HuH-7.5 (cell line): ENCODE data around the gene LRRC55.

Experiments
- DNase-seq: peaks from one replicate; pipeline ENCODE4 v3.0.0; 2011; ENCODE audit warnings: low spot score

Gene LRRC55, protein sequence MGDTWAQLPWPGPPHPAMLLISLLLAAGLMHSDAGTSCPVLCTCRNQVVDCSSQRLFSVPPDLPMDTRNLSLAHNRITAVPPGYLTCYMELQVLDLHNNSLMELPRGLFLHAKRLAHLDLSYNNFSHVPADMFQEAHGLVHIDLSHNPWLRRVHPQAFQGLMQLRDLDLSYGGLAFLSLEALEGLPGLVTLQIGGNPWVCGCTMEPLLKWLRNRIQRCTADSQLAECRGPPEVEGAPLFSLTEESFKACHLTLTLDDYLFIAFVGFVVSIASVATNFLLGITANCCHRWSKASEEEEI

DNA sequence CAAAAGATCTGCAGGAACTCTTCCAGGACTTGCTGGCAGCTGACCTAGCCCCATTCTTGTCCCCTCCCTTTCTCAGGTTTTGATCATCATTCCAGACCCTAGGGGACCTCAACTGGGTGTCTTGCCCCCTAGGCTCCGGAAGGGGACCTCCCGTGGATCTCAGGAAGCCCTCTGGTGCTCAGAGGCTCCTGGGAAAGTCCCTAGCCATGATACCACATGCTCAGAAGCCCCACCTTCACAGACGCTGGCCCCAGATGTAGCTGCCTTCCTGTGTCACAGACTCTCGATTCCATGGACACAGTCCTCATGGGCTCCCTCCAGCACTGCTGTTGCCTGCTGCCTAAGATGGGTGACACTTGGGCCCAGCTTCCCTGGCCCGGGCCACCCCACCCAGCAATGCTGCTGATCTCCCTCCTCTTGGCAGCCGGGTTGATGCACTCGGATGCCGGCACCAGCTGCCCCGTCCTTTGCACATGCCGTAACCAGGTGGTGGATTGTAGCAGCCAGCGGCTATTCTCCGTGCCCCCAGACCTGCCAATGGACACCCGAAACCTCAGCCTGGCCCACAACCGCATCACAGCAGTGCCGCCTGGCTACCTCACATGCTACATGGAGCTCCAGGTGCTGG is at the start of gene LRRC55:
LRRC55 (plus strand) TSS at position 276 of the 628 bp plus-strand sequence; CDS start at position 346, 70 bp downstream.
- DNase-seq = no peak

DNA sequence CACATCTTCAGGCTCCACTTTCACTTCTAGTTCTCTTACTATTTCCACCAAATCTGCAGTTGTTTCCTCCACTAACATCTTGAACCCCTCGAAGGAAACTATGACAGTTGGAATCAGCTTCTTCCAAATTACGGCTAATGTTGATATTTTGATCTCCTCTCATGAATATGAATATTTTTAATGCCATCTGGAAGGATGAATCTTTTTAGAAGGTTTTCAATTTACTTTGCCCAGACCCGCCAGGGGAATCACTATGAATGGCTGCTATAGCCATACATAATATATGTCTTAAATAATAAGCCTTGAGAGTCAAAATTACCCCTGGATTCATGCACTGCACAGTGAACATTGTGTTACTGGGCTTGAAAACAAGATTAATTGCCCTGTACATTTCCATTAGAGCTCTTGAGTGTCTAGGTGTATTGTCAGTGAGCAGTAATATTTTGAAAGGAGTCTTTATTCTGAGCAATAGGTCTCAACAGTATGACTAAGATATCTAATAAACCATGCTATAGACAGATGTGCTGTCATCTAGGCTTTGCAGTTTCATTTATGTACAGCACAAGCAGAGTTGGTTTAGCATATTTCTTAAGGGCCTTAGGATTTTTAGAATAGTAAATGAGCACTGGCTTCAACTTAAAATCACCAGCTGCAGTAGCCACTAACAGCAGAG is 48.3 kb upstream of the LRRC55 start:
- DNase-seq = no peak

- no peak for DNase-seq
These were observed 47.5 kb upstream of the LRRC55 start for GRCh38 chr11:57134284-57134683.

DNA sequence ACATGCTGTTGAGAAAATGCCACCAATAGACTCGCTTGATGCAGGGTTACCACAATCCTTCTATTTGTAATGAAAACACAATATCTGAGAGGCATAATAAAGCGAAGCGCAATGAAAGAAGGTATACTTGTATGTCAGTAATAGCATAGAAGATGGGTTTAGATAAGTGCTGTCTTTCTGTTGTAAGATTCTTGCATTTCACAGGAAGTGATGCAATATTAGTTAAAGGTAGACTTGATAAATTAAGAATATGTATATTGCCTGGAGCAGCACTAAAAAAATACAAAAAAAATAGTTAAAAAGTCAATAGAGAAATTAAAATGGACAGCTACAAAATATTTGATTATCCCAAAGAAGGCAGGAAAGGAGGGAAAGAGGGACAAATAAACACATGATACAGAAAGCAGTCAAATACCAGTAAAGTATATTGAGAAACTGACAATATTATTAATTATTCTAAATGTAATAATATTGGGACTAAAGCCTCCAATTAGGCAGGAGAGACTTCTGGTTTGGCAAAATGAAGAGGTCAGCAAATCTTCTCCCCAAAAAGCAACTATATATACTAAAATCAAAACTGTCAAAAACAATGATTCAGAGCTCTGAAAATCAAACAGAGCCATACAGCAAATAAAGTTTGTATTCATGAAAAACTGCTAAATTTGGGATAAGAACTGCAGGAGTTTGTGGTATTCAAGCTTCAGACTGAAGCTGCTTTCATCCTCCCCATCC is 46.6 kb upstream of the LRRC55 start:
- DNase-seq = no peak

- no peak for DNase-seq
These were observed 41.2 kb upstream of the LRRC55 start for GRCh38 chr11:57140568-57140967.

GRCh38 chr11:57143459-57143858 is 38.3 kb upstream of the LRRC55 start:
- DNase-seq = no peak

DNA sequence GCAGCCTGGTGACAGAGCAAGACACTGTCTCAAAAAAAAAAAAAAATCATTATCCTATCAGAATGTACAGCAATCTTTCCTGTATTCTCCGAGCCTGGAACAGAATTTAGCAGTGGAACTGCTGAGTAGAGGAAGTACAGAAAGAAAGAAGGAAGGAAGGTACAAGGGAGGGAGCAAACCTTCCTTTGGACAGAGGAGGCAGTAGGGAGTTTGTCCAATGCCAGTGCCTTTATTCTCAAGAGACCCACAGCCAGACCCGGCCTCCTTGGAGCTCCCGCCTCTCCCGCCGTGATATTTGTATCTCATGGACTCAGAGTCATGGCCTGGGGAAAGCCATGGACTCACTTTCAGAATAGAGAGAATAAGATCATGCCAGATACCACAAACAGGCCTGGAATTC is 37.7 kb upstream of the LRRC55 start:
- DNase-seq = no peak

GRCh38 chr11:57144531-57145320 is 37.0 kb upstream of the LRRC55 start:
- DNase-seq = no peak

GRCh38 chr11:57146301-57146700 is 35.5 kb upstream of the LRRC55 start:
- no peak for DNase-seq

- no peak for DNase-seq
These were observed 33.1 kb upstream of the LRRC55 start for GRCh38 chr11:57148621-57149020.

DNA sequence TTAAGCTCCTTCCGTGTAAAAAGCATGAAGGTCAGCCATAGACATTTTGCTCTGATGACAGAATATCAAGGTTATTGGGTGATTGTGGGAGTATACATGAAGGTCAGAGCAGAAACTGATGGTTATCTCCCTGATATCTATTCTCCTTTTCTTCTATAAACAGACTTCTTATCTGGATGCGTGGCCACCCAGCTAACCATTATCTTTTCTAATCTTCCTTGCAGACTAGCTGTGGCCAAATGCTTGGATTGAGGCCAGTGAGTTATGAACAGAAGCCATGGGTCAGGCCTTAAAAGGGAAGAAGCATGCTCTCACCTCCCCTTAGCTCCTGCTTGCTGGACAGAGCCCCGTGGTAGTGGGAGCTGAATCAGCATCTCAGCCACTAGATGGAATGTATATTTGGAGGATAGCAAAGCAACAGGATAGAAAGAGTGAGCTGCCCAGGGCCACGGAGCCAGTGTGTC is 31.3 kb upstream of the LRRC55 start:
- DNase-seq = no peak

DNA sequence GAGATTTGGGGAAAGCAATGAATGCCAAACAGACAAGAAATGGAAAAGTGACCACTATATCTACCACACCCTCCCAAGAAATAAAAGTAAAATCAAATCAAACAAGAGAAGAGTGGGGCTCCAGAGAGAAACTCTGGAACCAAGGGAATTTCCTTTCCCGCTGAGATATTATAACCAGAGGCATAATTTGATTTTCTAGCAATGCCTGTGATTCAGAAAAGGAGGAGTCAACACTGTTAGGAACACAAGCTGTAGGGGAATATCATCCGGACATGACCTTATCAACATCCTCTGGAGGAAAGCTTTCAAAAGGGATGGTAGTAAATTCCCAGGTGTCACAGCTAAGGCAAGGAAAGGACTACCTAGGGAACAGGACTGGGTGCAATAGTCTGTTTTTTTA is 29.6 kb upstream of the LRRC55 start:
- no peak for DNase-seq

- no peak for DNase-seq
These were observed 28.3 kb upstream of the LRRC55 start for GRCh38 chr11:57153448-57153847.

GRCh38 chr11:57154739-57155138 is 27.0 kb upstream of the LRRC55 start:
- no peak for DNase-seq

DNA sequence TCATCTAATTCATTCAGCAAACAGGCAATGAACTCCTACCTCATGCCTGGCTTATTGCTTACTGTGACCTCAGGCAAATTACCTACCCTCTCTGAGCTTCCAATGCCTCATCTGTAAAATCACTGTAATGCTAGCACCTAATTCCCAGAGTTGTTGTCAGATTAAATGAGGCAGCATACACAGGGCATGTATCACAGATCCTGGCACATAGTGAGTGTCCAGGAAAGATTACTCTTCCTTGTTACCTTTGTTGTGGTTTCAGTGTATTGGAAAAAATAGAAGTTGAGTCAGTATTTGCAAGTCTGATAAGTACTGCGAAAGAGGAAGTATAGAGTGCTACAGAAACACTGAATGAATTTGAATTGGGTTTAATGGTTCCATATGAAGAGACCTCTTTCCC is 26.4 kb upstream of the LRRC55 start:
- DNase-seq = no peak

- no peak for DNase-seq
These were observed 25.7 kb upstream of the LRRC55 start for GRCh38 chr11:57155838-57156607.

- DNase-seq = no peak
These were observed 24.8 kb upstream of the LRRC55 start for GRCh38 chr11:57156928-57157327.

GRCh38 chr11:57157624-57158023 is 24.1 kb upstream of the LRRC55 start:
- no peak for DNase-seq

DNA sequence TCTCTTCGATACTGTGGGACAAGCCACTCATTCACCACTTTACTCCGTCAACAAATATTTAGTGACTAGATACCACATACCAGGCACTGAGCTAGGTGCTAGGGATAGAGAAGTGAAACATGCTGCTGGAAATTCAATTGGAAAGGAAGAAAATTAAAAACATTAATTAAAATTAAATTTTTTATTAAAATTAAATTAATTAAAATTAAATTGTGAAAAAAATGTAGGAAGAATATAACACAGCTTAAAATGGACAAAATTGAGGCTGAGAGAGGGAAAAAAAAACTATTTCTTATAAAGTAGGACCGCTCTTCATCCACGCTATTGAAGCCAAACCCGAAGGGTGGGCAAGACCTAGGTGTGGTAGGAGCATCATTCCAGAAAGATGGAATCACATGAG is 23.6 kb upstream of the LRRC55 start:
- DNase-seq = no peak

- DNase-seq = no peak
These were observed 23.2 kb upstream of the LRRC55 start for GRCh38 chr11:57158599-57158998.

DNA sequence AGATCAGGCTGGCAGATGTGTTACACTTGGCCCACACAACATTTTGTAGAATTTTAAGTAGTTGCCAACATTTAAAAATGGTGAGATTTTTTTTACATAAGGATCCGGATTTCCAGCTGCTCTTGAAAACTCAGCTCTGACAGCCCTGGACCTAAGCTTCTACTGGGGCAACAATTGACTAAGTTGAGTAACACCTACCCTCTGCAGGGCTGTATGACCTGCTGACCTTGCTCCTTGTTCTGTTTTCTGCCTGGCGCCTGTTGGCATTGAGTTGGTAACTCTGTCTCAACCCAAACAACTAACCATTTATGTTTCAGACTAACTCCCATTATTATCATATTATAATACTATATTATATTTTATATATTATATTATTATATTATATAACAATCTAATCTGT is 21.1 kb upstream of the LRRC55 start:
- peak; percentile 40 for DNase-seq
